Measurements from ENCODE around the gene LDLRAD3. TPM values are rescaled to one million over a fixed set of nuclear protein-coding genes. Genes with fewer than 3 reads are reported as not detected.

LDLRAD3 gene
- total and polyA plus RNA-seq, 7 experiments from 2014 or later, result 0.08 to 6.9 (median 0.41) TPM; not detected in 3

DNA sequence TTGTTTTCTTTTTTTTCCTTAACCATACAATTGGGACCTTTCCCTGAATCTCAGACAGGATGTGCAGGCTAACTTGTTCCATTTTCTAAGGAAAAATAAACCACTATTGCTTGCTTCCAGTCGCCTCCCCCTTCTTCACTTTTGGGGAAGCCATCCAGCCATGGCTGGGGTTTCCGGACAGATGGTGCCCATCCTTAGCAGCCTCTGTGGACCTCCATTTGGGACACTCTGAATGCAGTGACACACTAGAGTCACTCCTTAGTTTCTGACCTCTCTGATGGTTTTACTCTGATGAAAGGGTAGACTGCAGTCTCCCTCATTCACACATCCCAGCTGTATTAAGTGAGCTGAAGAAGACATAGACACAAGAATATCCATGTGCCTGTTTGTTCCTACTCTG is 198.1 kb downstream of the LDLRAD3 start:
- Histone ChIP-seq H3K27me3 (ENCODE audit: control insufficient read depth in 2 of 2, insufficient read depth in 2 of 2, low read length in 2 of 2) (no peaks in the 10 kb centered on the region), H3K4me3 (ENCODE audit: low read length) (no peak overlapping the region), H3K4me1 (ENCODE audit: control insufficient read depth in 2 of 2, insufficient read depth in 2 of 2, low read length in 2 of 2) (no peaks in the 10 kb centered on the region), H3K36me3 (ENCODE audit: control insufficient read depth in 2 of 3, insufficient read depth in 3 of 3, low read length in 3 of 3) (no peaks in the 10 kb centered on the region), H3K9me3 (ENCODE audit: control insufficient read depth in 2 of 3, low read length in 3 of 3) (no peaks in the 10 kb centered on the region), H3K27ac (ENCODE audit: low read depth, low read length) (no peak overlapping the region)
- DNase-seq (no peak), ATAC-seq (no peak)
- intact Hi-C loops (cut with micrococcal nuclease), result no loop called here
- Mint-ChIP-seq H3K9me3 (peaks cover 0 to 5% (median 0%) of the 10 kb centered on the region in 11 donors), H3K27ac (no peak overlapping the region), H3K4me1 (no peaks in the 10 kb centered on the region), H3K36me3 (no peaks in the 10 kb centered on the region), H3K27me3 (peaks cover 2 to 14% (median 9%) of the 10 kb centered on the region in 5 donors), H3K4me3 (no peak overlapping the region)
- POLR2A ChIA-PET, result no interaction called here
- CTCF ChIA-PET, result no interaction called here

DNA sequence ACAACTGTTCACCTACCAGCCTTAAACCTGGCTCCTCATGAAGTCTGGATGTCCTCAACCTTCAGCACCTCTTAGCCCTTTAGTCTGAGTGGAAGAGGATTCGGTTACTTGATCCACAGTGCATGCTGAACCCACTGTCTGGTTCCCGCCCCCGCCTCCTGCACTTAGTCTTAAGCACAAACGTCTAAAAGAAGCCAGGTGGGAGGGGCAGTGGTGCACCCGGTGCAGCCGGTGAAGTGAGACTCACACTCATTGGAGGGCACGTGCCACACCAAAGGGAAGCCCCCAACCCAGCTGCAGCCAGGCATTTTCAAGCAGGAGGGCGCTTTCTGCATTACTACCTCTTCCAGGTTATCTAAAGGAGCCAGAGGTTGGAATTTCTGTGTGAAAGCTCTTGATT is 198.6 kb downstream of the LDLRAD3 start:
- no peaks in the 10 kb centered on the region for H3K27me3 ChIP-seq (ENCODE audit: control insufficient read depth in 2 of 2, insufficient read depth in 2 of 2, low read length in 2 of 2)
- H3K4me1 ChIP-seq (ENCODE audit: control insufficient read depth in 2 of 2, insufficient read depth in 2 of 2, low read length in 2 of 2), result no peaks in the 10 kb centered on the region
- POLR2A ChIA-PET, result interaction anchor here (0.6 kb wide), 1 partner anchor 82 kb away, joined by 3 read pairs; no protein-coding TSS in a partner anchor
- peaks cover 2 to 14% (median 9%) of the 10 kb centered on the region in 5 donors for H3K27me3 Mint-ChIP-seq
- peak; percentile 26 for ATAC-seq
- intact Hi-C loops (cut with micrococcal nuclease), result no loop called here
- H3K9me3 ChIP-seq (ENCODE audit: control insufficient read depth in 2 of 3, low read length in 3 of 3), result no peaks in the 10 kb centered on the region
- no peaks in the 10 kb centered on the region for H3K36me3 ChIP-seq (ENCODE audit: control insufficient read depth in 2 of 3, insufficient read depth in 3 of 3, low read length in 3 of 3)
- no peak overlapping the region for H3K4me3 Mint-ChIP-seq
- H3K4me1 Mint-ChIP-seq, result no peaks in the 10 kb centered on the region
- H3K36me3 Mint-ChIP-seq, result no peaks in the 10 kb centered on the region
- no peak for DNase-seq
- no peak overlapping the region for H3K27ac ChIP-seq (ENCODE audit: low read depth, low read length)
- no peak overlapping the region for H3K27ac Mint-ChIP-seq
- CTCF ChIA-PET, result no interaction called here
- H3K9me3 Mint-ChIP-seq, result peaks cover 0 to 5% (median 0%) of the 10 kb centered on the region in 11 donors
- H3K4me3 ChIP-seq (ENCODE audit: low read length), result no peak overlapping the region

GRCh38 chr11:36142879-36143278 is 199.0 kb downstream of the LDLRAD3 start:
- Mint-ChIP-seq H3K36me3 (no peaks in the 10 kb centered on the region), H3K4me3 (no peak overlapping the region), H3K4me1 (no peaks in the 10 kb centered on the region), H3K9me3 (peaks cover 0 to 5% (median 0%) of the 10 kb centered on the region in 11 donors), H3K27ac (no peak overlapping the region), H3K27me3 (peaks cover 2 to 14% (median 9%) of the 10 kb centered on the region in 5 donors)
- DNase-seq (no peak), ATAC-seq (no peak)
- no peaks in the 10 kb centered on the region for H3K36me3 ChIP-seq (ENCODE audit: control insufficient read depth in 2 of 3, insufficient read depth in 3 of 3, low read length in 3 of 3)
- intact Hi-C loops (cut with micrococcal nuclease), result no loop called here
- CTCF ChIA-PET, result no interaction called here
- POLR2A ChIA-PET, result interaction anchor here (0.6 kb wide), 1 partner anchor 83 kb away, joined by 3 read pairs; no protein-coding TSS in a partner anchor
- no peaks in the 10 kb centered on the region for H3K27me3 ChIP-seq (ENCODE audit: control insufficient read depth in 2 of 2, insufficient read depth in 2 of 2, low read length in 2 of 2)
- no peak overlapping the region for H3K4me3 ChIP-seq (ENCODE audit: low read length)
- H3K4me1 ChIP-seq (ENCODE audit: control insufficient read depth in 2 of 2, insufficient read depth in 2 of 2, low read length in 2 of 2), result no peaks in the 10 kb centered on the region
- no peaks in the 10 kb centered on the region for H3K9me3 ChIP-seq (ENCODE audit: control insufficient read depth in 2 of 3, low read length in 3 of 3)
- no peak overlapping the region for H3K27ac ChIP-seq (ENCODE audit: low read depth, low read length)

DNA sequence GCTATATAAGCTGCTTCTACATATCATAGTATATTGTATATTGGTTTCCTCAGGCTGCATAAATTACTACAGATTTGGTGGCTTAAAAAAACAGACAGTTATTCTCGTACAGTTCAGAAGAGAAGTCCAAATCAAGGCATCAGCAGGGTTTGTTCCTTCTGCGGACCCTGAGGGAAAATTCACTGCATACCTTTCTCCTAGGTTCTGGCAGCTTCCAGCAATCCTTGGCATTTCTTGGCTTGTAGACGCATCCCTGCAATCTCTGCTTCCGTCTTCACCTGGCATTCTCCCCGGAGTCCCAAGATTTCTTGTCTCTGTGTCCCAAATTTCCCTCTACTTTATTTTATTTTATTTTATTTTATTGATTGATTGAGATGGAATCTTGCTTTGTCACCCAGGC is 202.6 kb downstream of the LDLRAD3 start:
- ATAC-seq (no peak), DNase-seq (no peak)
- Mint-ChIP-seq H3K4me3 (no peak overlapping the region), H3K9me3 (peaks cover 0 to 4% (median 0%) of the 10 kb centered on the region in 11 donors), H3K36me3 (no peaks in the 10 kb centered on the region), H3K27ac (no peak overlapping the region), H3K27me3 (peaks cover 0 to 17% (median 9%) of the 10 kb centered on the region in 5 donors), H3K4me1 (peaks cover 0 to 9% (median 0%) of the 10 kb centered on the region in 7 donors)
- intact Hi-C loops (cut with micrococcal nuclease), result no loop called here
- Histone ChIP-seq H3K36me3 (ENCODE audit: control insufficient read depth in 2 of 3, insufficient read depth in 3 of 3, low read length in 3 of 3) (no peaks in the 10 kb centered on the region), H3K27ac (ENCODE audit: low read depth, low read length) (no peak overlapping the region), H3K27me3 (ENCODE audit: control insufficient read depth in 2 of 2, insufficient read depth in 2 of 2, low read length in 2 of 2) (no peaks in the 10 kb centered on the region), H3K4me1 (ENCODE audit: control insufficient read depth in 2 of 2, insufficient read depth in 2 of 2, low read length in 2 of 2) (no peaks in the 10 kb centered on the region), H3K9me3 (ENCODE audit: control insufficient read depth in 2 of 3, low read length in 3 of 3) (no peaks in the 10 kb centered on the region), H3K4me3 (ENCODE audit: low read length) (no peak overlapping the region)
- POLR2A ChIA-PET, result no interaction called here
- CTCF ChIA-PET, result no interaction called here

GRCh38 chr11:36147491-36147890 is 203.6 kb downstream of the LDLRAD3 start:
- ChIA-PET CTCF (no interaction called here), POLR2A (no interaction called here)
- no peak for DNase-seq
- peaks cover 0 to 9% (median 0%) of the 10 kb centered on the region in 7 donors for H3K4me1 Mint-ChIP-seq
- H3K27me3 Mint-ChIP-seq, result peaks cover 3 to 18% (median 10%) of the 10 kb centered on the region in 5 donors
- H3K27ac Mint-ChIP-seq, result no peak overlapping the region
- no peak overlapping the region for H3K27ac ChIP-seq (ENCODE audit: low read depth, low read length)
- H3K4me1 ChIP-seq (ENCODE audit: control insufficient read depth in 2 of 2, insufficient read depth in 2 of 2, low read length in 2 of 2), result no peaks in the 10 kb centered on the region
- H3K4me3 ChIP-seq (ENCODE audit: low read length), result no peak overlapping the region
- H3K4me3 Mint-ChIP-seq, result no peak overlapping the region
- no peaks in the 10 kb centered on the region for H3K36me3 ChIP-seq (ENCODE audit: control insufficient read depth in 2 of 3, insufficient read depth in 3 of 3, low read length in 3 of 3)
- H3K9me3 Mint-ChIP-seq, result peaks cover 0 to 4% (median 0%) of the 10 kb centered on the region in 11 donors
- no peaks in the 10 kb centered on the region for H3K27me3 ChIP-seq (ENCODE audit: control insufficient read depth in 2 of 2, insufficient read depth in 2 of 2, low read length in 2 of 2)
- no peak for ATAC-seq
- intact Hi-C loops (cut with micrococcal nuclease), result no loop called here
- no peaks in the 10 kb centered on the region for H3K36me3 Mint-ChIP-seq
- H3K9me3 ChIP-seq (ENCODE audit: control insufficient read depth in 2 of 3, low read length in 3 of 3), result no peaks in the 10 kb centered on the region

GRCh38 chr11:36148701-36149100 is 204.8 kb downstream of the LDLRAD3 start:
- H3K27ac Mint-ChIP-seq, result no peak overlapping the region
- no peaks in the 10 kb centered on the region for H3K27me3 ChIP-seq (ENCODE audit: control insufficient read depth in 2 of 2, insufficient read depth in 2 of 2, low read length in 2 of 2)

DNA sequence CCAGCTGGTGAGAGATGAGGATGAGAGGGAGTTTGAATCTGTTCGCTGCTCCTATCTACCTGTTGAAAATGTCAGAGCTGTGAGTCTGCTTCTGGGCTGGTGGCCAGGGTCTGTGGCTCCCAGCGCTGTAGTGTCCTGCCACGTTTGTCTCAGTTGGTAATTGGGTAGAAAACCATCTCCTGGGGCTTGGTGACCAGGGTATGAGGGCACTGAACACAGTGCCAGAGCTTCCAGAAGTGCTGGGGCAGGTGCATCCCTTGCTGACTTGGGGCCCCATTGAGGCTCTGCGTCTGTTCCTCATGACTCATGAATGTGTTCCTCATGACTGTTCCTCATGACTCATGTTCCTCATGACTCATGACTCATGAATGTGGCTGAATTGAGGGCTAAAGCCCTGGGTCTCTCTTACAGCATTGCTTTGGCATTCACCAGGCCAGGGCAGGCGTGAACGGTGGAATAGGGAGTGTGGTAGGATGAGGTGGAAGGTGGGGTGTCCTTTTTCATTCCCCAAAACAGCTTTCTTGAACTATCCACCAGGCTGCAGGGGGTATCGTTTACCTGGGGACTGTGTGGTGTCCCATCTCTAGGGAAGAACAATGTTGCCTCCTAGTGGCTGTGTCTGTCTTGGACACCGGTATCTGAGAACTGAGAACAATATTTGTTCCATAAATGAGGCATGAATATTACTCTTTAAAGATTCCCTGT is 205.8 kb downstream of the LDLRAD3 start:
- Mint-ChIP-seq H3K27ac (no peak overlapping the region), H3K36me3 (no peaks in the 10 kb centered on the region), H3K4me1 (peaks cover 0 to 9% (median 0%) of the 10 kb centered on the region in 7 donors), H3K4me3 (no peak overlapping the region), H3K27me3 (peaks cover 7 to 18% (median 10%) of the 10 kb centered on the region in 5 donors), H3K9me3 (peaks cover 0 to 4% (median 0%) of the 10 kb centered on the region in 11 donors)
- H3K36me3 ChIP-seq (ENCODE audit: control insufficient read depth in 2 of 3, insufficient read depth in 3 of 3, low read length in 3 of 3), result no peaks in the 10 kb centered on the region
- CTCF ChIA-PET, result no interaction called here
- H3K9me3 ChIP-seq (ENCODE audit: control insufficient read depth in 2 of 3, low read length in 3 of 3), result no peaks in the 10 kb centered on the region
- intact Hi-C loops (cut with micrococcal nuclease), result loop anchor here (1.0 kb wide), 1 partner anchor 533 kb away; no protein-coding TSS in a partner anchor
- POLR2A ChIA-PET, result no interaction called here
- ATAC-seq (peak; percentile 88), DNase-seq (peak in 2 of 9 donors; percentile 9 to 47)
- H3K27me3 ChIP-seq (ENCODE audit: control insufficient read depth in 2 of 2, insufficient read depth in 2 of 2, low read length in 2 of 2), result no peaks in the 10 kb centered on the region
- H3K4me1 ChIP-seq (ENCODE audit: control insufficient read depth in 2 of 2, insufficient read depth in 2 of 2, low read length in 2 of 2), result no peaks in the 10 kb centered on the region
- no peak overlapping the region for H3K4me3 ChIP-seq (ENCODE audit: low read length)
- H3K27ac ChIP-seq (ENCODE audit: low read depth, low read length), result no peak overlapping the region

More at GRCh38 chr11:36148701-36149100, 204.8 kb downstream of the LDLRAD3 start:
- Mint-ChIP-seq H3K27me3 (peaks cover 7 to 18% (median 10%) of the 10 kb centered on the region in 5 donors), H3K36me3 (no peaks in the 10 kb centered on the region), H3K9me3 (peaks cover 0 to 4% (median 0%) of the 10 kb centered on the region in 11 donors), H3K4me1 (peaks cover 0 to 9% (median 0%) of the 10 kb centered on the region in 7 donors), H3K4me3 (no peak overlapping the region)
- Histone ChIP-seq H3K4me3 (ENCODE audit: low read length) (no peak overlapping the region), H3K27ac (ENCODE audit: low read depth, low read length) (no peak overlapping the region), H3K36me3 (ENCODE audit: control insufficient read depth in 2 of 3, insufficient read depth in 3 of 3, low read length in 3 of 3) (no peaks in the 10 kb centered on the region), H3K4me1 (ENCODE audit: control insufficient read depth in 2 of 2, insufficient read depth in 2 of 2, low read length in 2 of 2) (no peaks in the 10 kb centered on the region), H3K9me3 (ENCODE audit: control insufficient read depth in 2 of 3, low read length in 3 of 3) (no peaks in the 10 kb centered on the region)
- no peak for DNase-seq
- ATAC-seq, result no peak
- POLR2A ChIA-PET, result no interaction called here
- intact Hi-C loops (cut with micrococcal nuclease), result no loop called here
- CTCF ChIA-PET, result no interaction called here

All from naive thymus-derived CD4-positive, alpha-beta T cell (primary cell).